ENCODE results near the gene STAM2.
"Not testable (repeated sequence)": the region's sequence is repeated elsewhere in the genome, so short reads cannot be mapped to it uniquely, and the experiment has no call there.

STAM2 gene

DNA sequence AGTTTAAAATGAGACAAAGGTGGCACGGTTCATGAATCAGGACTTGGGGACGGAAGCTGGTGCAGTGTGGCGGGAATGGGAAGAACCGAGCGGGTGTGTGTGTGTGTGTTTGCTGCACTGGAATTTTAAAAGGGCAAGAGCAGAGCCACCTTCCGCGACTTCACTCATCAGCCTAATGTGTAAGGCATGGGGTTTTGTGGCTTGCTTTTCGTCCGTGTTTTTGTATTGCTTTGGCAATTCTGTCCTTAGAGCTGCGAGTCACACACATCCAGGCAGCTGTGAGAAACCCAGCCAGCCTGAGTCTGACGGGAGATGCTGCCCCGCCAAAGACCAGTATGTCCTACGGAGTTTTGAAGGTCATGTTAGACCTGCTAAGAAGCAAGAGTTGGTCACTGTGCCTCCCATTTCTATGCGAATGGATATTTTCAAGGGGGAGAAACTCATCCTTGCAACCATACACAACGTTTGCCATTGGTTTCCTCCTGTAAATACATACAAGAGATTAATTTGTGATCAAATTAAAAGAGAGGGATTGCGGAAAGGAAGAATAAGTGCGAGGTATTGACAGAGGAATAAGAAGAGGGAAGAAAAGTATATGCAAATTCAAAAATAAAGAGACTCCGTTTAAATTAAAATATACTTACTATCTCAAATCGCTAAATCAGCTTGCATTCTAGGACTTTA is 76.1 kb downstream of the STAM2 start:
- DNase-seq, result no peak

DNA sequence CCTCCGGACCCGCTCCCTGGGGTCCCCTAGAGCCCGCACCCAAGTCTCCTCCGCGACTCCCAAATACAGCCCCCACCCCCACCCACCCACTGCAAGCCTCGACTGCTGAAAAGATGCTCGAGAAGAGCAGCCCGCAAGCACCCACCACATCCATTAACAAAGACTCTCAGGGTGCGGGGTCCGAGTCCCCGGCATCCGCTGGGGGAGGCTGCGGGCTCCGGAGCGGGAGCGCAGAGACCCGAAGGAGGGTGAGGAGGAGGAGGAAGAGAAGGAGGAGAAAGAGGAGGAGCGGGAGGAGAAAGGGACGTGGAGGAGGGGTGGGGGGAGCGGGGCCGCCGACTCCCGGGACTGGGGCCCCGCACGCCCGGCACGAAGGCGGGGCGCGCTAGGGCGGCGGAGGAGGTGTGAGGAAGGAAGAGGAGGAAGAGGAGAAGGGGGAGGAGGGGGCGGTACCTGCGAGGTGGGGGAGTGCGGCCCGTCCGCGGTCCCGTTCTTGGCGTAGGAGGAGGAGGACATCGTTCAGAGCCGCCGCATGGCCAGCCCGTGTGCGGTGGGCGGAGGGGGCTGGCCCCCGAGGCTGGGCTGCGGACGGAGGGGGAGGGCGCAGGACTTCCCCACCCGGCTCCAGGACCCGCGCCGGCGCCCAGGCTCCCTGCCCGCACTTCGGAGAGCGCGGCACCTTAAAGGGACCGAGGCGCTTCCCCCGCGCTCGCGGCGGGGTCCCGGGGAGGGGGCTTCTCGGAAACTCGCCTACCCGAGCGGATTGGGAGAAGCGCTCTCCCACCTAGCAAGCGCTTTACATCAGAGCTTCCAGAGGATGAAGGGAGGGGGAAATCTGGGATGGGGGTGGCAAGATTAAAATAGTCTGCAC is 76.8 kb downstream of the STAM2 start, which contains the start of gene CACNB4:
Gene CACNB4, minus strand, starts transcription at position 549 of the 871 bp plus-strand sequence.
- DNase-seq, result no peak

DNA sequence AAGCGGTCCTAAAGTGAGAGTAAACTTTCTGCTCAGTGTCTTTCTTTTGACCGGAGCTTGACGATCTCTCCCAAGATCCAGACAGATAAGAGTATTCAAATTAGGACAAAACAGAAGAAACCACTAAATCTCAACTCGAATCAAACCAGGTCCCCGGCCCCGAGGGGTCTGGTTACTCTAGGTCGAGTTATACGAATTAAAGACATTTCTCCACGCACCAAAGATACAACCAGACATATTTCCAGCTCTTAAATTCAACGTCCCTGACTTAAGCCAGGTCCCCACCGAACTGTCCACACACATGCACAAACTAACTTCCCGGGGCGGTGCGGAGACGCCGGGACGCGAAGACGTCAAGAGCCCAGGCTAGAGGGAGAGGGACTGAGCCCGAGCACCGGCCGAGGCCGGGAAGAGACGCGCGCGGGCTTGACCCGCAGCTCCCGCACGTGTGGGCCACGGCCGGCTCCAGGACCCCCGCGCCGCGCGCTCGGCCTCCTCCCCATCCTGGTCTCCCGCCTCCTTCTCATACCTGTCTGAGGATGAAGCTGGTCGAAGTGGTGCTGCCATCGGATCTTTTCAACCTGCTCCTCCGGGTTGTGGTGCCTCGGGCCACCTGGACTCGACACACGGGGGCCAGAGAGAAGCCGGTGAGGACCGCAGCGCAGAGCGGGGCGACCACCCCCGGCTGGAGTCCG is 77.6 kb downstream of the STAM2 start:
- DNase-seq, result no peak

DNA sequence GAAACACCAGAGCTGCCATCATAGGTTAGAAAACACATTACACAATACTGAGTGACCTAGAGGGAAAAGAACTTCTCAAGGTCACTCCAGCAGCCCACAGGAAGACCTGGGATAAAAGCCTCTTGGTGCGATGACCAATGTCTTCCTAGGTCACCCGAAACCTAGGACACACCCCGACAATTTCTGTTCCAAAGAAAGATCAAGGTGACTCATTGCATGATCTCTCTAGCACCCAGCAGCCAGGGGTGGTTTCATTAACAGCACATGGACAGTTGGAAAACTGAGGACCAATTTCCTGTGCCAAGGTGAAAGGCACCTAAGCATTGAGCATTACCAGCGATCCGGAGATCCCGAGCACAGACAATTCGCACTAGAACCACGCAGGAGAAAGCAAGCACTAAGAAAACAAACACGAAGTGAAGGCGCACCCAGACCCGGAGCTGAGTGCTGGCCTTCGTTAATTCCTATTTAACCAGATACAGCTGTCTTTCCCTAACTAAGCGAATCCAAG is 78.2 kb downstream of the STAM2 start:
- DNase-seq, result no peak

DNA sequence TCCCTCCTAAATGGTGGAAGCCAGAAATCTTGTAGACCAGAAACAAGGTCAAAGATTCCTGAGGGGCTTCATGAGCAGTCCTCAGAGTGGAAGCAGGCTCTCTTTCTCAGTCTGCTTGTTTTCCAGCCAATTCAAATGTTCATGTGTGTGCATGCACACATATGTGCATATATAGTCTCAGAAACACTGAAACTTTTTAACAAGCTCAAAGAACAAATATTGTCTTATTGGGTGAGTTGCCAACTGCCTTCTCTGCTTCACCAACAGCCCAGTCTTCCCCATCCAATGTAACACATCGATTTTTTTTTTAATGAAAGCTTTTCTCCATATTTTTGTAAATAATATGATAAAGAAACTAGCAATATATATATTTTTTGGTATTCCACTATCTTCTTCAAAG is 80.4 kb downstream of the STAM2 start:
- DNase-seq, result no peak

DNA sequence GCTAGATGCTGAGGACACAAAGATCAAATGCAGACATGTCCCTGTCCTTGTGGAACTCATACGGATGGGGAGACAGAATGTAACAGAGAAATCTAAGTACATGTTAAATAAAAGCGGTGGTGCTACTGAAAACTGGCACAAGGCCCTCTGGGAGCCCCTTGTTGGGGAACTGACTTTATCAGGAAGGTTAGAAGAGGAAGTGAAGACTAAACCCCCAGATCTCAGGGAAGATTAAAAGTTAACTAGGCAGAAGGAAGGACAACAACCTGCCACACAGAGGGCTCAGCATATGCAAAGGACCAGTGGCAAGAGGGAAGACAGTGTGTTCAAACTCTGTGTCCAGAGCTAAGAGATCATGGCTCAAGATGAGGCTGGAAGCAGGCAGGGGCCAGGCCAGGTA is 81.5 kb downstream of the STAM2 start:
- DNase-seq, result no peak

DNA sequence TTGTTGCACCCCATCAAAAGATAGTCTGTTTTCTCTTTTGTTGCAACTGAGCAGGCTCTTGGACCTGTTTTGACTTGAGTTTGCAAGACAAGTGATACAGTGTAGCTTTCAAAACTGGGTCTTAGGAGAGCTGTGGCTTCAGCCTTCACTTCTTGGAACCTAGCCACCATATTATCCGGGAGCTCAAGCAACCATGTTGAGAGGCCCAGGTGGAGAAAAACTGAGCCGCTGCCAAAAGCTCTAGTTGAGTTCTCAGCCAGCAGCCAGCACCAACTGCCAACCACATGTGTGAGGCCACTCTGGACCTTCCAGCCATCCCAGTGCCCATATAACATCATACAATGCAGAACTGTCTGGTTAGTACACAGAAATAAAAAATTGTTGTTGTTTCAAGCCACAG is 82.1 kb downstream of the STAM2 start:
- DNase-seq, result no peak

DNA sequence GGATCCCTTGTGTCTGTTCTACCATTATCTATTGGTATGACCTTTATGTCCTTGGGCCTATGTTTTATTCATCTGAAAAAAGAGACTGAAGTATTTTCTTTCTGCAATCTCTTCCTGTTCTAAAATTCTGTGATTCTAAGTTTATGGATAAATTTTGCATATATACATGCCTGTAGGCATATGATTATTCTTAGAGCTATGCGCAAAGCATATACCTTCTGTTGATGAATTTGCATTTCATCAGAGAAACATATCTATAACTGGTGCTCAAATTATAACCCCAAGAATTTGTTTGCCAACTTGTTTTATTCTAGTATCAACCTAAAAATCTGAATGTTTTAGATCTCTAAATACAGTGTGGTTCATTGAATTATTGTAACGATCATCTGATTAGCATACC is 83.5 kb downstream of the STAM2 start:
- no peak for DNase-seq

DNA sequence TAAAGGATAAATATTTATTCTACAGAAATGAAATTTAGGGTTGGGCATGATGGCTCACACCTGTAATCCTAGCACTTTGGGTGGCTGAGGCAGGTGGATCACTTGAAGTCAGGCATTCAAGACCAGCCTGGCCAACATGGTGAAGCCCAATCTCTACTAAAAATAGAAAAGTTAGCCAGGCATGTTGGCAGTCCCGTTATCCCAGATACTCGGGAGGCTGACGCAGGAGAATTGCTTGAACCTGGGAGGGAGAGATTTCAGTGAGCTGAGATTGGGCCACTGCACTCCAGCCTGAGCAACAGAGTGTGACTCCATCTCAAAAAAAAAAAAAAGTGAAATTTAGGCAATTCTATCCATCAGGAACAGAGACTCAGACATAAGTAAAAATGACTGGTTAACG is 84.8 kb downstream of the STAM2 start:
- DNase-seq, result not testable (repeated sequence)

DNA sequence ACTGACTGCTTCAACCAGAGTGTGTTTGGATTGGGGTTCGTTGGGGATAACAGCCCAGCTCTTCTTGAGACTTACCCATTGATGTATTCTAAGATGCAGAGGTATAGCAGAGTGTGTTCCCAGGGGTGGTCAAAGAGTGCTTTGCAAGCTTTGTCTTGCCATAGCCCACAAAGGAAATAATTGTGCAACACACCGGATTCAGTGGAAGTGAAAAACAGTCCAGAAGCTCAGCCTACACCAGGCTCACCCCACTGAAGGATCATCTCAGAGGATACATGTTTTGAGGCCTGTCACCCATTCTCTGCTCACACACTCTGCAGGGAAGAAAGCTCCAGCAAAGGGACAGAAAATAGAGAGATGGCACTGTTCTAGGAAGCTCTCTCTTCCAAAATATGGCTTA is 86.3 kb downstream of the STAM2 start:
- DNase-seq, result no peak

DNA sequence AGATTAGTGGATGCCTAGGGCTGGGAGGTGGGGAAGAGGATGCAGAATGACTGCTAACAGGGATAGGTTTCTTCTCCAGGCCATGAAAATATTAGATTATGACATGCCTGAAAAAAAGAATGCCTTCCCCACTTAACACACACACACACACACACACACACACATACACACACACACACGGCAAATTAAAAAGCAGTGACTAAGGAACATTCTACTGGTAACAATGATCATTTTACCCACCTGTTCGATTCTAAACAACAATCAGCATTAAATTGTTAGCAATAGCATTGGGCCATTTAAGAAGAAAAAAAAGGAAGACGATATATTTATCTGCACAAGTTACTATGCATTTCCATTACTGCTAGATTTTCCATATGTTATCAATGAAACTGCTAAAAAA is 87.6 kb downstream of the STAM2 start:
- no peak for DNase-seq

DNA sequence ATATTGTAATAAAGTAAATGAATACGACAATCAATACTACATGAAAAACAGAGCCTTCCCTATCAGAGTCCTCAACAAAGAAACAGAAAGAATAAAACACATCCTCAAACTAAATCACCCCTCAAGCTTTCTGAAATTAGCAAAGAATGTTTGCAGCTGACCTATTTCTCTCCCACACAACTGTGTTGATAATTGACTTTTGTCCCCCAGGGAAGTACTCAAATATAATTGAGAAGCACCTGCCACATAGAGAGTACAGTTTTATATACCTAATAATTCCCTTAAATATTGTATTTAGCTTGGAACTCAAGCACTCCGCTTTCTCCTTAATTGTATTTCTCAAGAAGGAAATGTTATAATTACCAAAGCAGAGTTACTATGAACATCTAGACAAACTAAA is 89.3 kb downstream of the STAM2 start:
- no peak for DNase-seq

DNA sequence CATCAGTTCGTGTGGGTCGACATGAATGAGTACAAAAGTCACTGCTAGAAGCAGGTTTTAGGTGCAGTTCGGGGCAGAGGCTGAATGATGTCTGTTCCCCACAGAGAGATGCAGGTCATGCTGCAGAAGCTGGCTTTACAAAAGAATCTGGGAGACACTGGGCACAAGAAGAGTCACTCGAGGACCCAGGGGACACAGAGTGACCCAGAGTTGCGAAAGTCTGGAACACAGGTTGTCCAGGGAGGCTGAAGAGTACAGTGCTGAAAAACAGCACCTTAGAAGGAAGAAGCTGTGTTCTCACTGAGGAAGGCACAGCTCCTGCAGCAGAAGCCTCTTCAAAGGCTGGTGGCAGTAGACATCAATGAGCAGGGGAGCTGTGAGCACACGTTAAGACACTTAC is 91.5 kb downstream of the STAM2 start:
- DNase-seq, result no peak

DNA sequence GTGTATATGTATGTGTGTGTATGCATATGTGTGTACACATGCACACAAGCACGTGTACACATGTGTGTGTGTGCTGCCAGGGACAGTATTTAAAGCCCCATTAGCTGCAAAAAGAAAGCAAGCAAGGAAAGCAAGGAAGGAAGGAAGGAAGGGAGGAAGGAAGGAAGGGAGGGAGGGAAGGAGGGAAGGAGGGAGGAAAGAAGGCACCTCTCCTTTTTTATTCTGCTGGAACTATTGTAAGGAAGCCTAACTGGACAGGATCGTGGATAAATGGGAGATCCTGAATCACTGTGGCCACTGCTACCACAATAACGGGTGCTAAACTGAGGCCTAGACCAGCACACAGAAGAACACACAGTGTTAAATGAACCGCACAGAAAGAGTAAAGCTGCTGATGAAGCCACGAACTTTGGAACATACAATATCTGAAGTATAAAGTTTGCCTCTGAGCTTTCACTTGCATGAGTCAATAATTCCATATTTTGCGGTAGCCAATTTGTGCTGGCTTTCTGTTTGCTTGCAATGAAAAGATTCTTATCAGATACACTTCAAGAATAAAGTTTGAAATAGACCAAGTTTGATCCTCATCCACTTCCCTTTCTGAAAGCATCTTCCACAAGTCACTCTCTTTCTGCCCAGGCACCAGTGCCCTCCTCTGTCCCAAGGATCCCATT is 92.2 kb downstream of the STAM2 start:
- no peak for DNase-seq

DNA sequence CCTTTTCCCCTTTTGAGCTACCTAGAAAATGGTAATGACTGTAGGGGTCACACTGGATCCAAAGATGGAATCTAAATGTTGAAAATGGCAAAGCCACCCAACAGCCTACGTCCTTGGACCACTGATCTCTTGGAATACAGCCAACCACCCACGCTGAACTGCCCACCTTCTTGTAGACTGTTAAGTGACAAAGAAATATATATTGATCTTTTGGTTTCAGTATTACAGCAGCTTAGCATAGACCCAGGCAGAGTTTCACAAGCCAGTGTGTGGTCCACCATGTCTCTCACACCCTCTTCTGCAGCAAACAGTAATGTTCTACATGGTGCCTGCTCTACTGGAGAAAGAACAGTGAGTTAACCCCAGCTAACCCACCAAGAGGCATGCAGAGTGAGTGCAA is 96.9 kb downstream of the STAM2 start:
- DNase-seq, result no peak

DNA sequence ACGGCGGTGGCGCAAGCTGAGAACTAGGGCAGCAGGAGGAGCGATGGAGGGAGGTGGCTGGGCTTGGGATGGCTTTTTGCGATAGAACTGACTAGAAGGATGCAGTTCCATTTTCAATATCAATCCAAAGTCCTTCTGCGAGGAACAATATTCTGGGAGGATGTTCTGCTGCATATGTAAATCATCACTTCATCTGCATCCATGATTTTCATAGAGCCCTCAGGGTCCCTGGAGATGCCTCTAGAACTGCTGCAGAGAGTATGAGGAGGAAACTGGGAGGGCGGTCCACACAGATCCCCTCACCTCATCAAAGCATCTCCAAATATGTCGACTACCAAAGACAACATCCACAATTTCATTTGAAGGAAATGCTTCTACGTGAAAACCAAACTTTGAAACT is 97.5 kb downstream of the STAM2 start:
- DNase-seq, result no peak

DNA sequence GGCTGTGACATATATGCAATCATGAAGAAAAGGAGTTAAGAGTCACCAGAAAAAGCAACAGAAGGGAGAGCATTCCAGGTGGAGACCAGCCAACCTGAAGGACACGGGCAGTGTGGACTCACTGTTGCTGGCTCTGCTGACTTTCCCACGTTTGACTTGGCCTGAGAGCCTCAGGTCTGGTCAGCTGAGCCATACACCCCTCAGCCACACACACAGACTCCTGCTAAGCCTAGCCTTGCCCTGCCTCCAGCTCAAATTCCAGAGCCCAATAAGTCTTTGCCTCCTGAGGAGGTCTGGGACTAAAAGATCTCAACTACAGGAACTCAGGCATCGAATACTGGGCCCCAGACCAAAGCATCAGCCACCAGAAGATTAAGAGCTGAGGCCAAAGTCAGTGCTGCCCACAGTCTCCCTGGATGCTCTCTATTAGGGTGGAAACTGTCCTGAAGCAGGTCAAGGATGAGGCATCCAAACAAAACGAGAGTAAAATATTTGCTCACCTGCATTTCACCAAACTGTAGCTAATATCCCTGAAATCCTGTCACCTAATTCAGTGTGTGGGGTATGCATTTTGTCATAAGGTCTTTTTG is 100.0 kb downstream of the STAM2 start:
- no peak for DNase-seq

DNA sequence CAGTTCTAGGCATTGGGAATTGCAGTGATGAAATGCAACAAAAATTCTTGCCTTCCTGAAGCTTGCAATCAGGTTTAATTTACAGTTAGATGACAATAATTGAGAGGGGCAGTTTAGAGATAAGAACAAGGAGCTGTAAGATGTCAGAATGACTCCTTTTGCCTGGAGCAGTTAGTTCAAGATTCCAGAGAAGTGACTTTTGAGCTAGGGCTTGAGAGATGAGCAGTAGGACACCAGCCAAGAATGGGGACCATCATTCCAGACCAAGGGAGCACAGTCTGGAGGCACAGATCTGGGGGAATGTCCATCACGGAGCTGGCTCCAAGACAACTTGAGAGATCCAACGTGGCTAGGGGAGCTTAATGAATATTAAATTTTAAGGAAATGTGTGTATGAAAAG is 103.6 kb downstream of the STAM2 start:
- DNase-seq, result no peak

DNA sequence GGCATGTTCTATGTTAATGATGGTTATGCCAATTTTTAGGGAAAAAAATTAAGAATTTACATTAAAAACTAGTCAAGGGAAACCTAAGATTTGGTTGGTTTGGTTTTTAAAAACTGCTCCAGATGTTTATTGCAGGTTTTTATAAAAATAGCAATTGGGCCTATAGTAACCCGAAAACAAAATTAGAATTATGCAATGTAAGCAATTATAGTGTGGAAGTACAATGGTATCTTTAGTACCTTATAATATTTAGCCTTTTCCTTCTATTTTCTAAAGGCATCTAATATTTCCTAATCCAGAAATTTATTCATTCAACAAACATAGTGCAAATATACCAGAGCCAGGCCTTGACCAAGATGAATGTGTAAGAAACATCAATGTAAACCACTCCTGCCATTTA is 104.0 kb downstream of the STAM2 start:
- no peak for DNase-seq

DNA sequence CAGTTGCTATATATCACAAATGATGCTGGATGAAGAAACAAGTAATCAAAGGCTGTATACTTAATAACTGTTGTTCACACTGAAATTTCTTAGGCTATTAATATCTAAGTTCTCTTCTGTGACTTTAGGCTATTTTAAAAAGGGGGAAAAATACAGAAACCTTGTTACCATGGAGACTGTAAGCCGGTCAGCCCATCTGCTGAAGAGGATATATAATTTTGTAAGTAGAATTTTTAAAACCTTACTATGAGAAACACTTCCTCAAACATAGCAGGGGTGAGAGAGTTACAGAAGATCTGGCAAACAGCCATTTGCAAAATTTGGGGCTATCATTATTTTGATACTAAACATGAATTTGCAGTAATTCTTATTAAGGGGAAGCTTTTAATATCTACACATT is 104.5 kb downstream of the STAM2 start:
- DNase-seq, result no peak

DNA sequence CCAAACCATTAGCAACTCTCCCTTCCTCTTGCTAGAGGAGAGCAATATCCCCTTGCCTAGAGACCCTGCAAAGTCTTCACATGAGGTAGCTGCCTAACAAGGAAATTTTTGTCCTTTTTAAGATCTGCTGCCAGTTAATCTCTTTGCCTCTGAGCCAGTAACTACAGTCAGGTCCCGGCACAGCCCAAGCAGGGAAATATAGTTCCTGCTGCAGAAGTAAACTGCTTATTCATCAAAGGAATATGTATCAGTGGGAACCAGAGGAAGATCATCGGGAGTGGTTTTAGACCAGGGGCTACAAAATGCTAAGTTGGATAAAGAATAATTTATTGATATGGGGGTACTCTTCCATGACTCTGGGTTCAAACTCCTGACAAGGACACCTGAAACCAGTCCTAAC is 107.3 kb downstream of the STAM2 start:
- DNase-seq, result no peak

DNA sequence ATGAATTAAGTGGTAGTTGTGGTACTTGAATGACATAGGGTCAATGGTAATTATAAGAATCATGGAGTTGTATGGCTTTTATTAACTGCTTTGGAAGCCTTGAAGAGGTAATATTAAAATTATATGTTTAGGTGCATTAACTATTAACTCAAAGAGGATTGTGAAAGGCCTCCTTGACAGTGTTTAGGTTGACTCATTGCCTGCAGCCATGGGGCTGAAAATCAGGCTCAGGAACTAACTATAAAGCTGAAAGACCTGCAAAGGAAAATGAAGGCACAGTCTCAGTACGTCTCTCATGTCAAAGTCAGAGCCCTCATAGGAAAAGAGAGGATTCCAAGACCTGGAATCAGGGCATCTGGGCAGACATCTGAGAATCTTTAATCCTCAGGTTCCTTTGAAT is 107.7 kb downstream of the STAM2 start:
- no peak for DNase-seq

Data from stimulated activated CD4-positive, alpha-beta T cell treated with anti-CD3 and anti-CD28 coated beads, Interleukin-2, amount 100 ng/mL, for 48 hours (primary cell).